H1 (cell line): ENCODE measurements around the gene DET1. TPM values are rescaled to one million over a fixed set of nuclear protein-coding genes. Genes with fewer than 3 reads are reported as not detected.

Experiments used
- polyA plus RNA-seq, 7 experiments: library from polyadenylated mRNA; depleted of rRNA in 3 of 7; stranded (reverse) in 5 of 7; unstranded in 2 of 7; fragments of >200 nt in 5 of 7; fragments of 200-250 nt in 2 of 7; gene quantifications; 1 replicate in 5 of 7; 2 replicates in 1 of 7; 4 replicates in 1 of 7; pipeline versions ENCODE4 v1.2.1 to v1.2.3, GENCODE V29; 2011 to 2013; ENCODE audit warnings: missing spikeins in 2 of 7, mixed read lengths in 2 of 7
- total RNA-seq: library from RNA; stranded (reverse); fragmentation: NEBNext Ultra II Directional; extraction: Animal tissue kit (Norgen Biotek cat#: 25700); gene quantifications from 2 replicates; pipeline ENCODE4 v1.2.1, GENCODE V29; 2021
- TF ChIP-seq, protein P1 (sequence below): fragments of 300-600 bp; sonication (generic); IDR thresholded peaks from 2 replicates; pipeline ENCODE4 v1.7.1; 2012; ENCODE audit warnings: low read length, moderate library complexity, mild to moderate bottlenecking, inconsistent platforms; ENCODE audit not compliant: insufficient replicate concordance

The DET1 gene
- total and polyA plus RNA-seq, 2 of the 8 experiments (the other 6 are each of a cell fraction or from before 2014, with no cell fraction given): 5.4 to 8.5 TPM

- TF ChIP-seq, protein P1, sequence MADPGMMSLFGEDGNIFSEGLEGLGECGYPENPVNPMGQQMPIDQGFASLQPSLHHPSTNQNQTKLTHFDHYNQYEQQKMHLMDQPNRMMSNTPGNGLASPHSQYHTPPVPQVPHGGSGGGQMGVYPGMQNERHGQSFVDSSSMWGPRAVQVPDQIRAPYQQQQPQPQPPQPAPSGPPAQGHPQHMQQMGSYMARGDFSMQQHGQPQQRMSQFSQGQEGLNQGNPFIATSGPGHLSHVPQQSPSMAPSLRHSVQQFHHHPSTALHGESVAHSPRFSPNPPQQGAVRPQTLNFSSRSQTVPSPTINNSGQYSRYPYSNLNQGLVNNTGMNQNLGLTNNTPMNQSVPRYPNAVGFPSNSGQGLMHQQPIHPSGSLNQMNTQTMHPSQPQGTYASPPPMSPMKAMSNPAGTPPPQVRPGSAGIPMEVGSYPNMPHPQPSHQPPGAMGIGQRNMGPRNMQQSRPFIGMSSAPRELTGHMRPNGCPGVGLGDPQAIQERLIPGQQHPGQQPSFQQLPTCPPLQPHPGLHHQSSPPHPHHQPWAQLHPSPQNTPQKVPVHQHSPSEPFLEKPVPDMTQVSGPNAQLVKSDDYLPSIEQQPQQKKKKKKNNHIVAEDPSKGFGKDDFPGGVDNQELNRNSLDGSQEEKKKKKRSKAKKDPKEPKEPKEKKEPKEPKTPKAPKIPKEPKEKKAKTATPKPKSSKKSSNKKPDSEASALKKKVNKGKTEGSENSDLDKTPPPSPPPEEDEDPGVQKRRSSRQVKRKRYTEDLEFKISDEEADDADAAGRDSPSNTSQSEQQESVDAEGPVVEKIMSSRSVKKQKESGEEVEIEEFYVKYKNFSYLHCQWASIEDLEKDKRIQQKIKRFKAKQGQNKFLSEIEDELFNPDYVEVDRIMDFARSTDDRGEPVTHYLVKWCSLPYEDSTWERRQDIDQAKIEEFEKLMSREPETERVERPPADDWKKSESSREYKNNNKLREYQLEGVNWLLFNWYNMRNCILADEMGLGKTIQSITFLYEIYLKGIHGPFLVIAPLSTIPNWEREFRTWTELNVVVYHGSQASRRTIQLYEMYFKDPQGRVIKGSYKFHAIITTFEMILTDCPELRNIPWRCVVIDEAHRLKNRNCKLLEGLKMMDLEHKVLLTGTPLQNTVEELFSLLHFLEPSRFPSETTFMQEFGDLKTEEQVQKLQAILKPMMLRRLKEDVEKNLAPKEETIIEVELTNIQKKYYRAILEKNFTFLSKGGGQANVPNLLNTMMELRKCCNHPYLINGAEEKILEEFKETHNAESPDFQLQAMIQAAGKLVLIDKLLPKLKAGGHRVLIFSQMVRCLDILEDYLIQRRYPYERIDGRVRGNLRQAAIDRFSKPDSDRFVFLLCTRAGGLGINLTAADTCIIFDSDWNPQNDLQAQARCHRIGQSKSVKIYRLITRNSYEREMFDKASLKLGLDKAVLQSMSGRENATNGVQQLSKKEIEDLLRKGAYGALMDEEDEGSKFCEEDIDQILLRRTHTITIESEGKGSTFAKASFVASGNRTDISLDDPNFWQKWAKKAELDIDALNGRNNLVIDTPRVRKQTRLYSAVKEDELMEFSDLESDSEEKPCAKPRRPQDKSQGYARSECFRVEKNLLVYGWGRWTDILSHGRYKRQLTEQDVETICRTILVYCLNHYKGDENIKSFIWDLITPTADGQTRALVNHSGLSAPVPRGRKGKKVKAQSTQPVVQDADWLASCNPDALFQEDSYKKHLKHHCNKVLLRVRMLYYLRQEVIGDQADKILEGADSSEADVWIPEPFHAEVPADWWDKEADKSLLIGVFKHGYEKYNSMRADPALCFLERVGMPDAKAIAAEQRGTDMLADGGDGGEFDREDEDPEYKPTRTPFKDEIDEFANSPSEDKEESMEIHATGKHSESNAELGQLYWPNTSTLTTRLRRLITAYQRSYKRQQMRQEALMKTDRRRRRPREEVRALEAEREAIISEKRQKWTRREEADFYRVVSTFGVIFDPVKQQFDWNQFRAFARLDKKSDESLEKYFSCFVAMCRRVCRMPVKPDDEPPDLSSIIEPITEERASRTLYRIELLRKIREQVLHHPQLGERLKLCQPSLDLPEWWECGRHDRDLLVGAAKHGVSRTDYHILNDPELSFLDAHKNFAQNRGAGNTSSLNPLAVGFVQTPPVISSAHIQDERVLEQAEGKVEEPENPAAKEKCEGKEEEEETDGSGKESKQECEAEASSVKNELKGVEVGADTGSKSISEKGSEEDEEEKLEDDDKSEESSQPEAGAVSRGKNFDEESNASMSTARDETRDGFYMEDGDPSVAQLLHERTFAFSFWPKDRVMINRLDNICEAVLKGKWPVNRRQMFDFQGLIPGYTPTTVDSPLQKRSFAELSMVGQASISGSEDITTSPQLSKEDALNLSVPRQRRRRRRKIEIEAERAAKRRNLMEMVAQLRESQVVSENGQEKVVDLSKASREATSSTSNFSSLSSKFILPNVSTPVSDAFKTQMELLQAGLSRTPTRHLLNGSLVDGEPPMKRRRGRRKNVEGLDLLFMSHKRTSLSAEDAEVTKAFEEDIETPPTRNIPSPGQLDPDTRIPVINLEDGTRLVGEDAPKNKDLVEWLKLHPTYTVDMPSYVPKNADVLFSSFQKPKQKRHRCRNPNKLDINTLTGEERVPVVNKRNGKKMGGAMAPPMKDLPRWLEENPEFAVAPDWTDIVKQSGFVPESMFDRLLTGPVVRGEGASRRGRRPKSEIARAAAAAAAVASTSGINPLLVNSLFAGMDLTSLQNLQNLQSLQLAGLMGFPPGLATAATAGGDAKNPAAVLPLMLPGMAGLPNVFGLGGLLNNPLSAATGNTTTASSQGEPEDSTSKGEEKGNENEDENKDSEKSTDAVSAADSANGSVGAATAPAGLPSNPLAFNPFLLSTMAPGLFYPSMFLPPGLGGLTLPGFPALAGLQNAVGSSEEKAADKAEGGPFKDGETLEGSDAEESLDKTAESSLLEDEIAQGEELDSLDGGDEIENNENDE: no peak
Measured at GRCh38 chr15:88512601-88513000, 33.9 kb downstream of the DET1 start (continued).
